NCI-H128 (cell line): Measurements from ENCODE around the gene ADAMTS12.

Experiments
- DNase-seq: peaks from one replicate; lab custom pipeline; 2025; ENCODE audit not compliant: unreplicated experiment; lab: John Stamatoyannopoulos, UW

ADAMTS12 gene

GRCh38 chr5:33611877-33612276 is 279.9 kb downstream of the ADAMTS12 start:
- DNase-seq = no peak

GRCh38 chr5:33608344-33609041 is 283.3 kb downstream of the ADAMTS12 start:
- DNase-seq = no peak

- DNase-seq = no peak
Measured at GRCh38 chr5:33604503-33604902, 287.3 kb downstream of the ADAMTS12 start.

GRCh38 chr5:33601881-33602280 is 289.9 kb downstream of the ADAMTS12 start:
- no peak for DNase-seq

- no peak for DNase-seq
Measured at GRCh38 chr5:33595303-33595702, 296.5 kb downstream of the ADAMTS12 start.

- no peak for DNase-seq
Measured at GRCh38 chr5:33594006-33594405, 297.8 kb downstream of the ADAMTS12 start.

- DNase-seq = no peak
Measured at GRCh38 chr5:33592245-33592644, 299.5 kb downstream of the ADAMTS12 start.

- no peak for DNase-seq
Measured at GRCh38 chr5:33588654-33589372, 303.0 kb downstream of the ADAMTS12 start.

- no peak for DNase-seq
Measured at GRCh38 chr5:33583332-33583731, 308.5 kb downstream of the ADAMTS12 start.

GRCh38 chr5:33582417-33582816 is 309.4 kb downstream of the ADAMTS12 start:
- no peak for DNase-seq

GRCh38 chr5:33579789-33580188 is 312.0 kb downstream of the ADAMTS12 start:
- no peak for DNase-seq

- DNase-seq = no peak
Measured at GRCh38 chr5:33579152-33579551, 312.6 kb downstream of the ADAMTS12 start.

GRCh38 chr5:33576726-33577590 is 314.8 kb downstream of the ADAMTS12 start:
- no peak for DNase-seq

GRCh38 chr5:33565324-33565723 is 326.5 kb downstream of the ADAMTS12 start:
- DNase-seq = no peak

GRCh38 chr5:33563983-33564908 is 327.5 kb downstream of the ADAMTS12 start:
- DNase-seq = no peak

GRCh38 chr5:33563530-33563929 is 328.3 kb downstream of the ADAMTS12 start:
- DNase-seq = no peak

- no peak for DNase-seq
Measured at GRCh38 chr5:33558489-33558888, 333.3 kb downstream of the ADAMTS12 start.

GRCh38 chr5:33557605-33558004 is 334.2 kb downstream of the ADAMTS12 start:
- DNase-seq = no peak

- DNase-seq = no peak
Measured at GRCh38 chr5:33556330-33557328, 335.2 kb downstream of the ADAMTS12 start.
